Smooth muscle cell (in vitro differentiated cells): ENCODE data around the gene PPP1R14B. TPM values are rescaled to one million over a fixed set of nuclear protein-coding genes. Genes with fewer than 3 reads are reported as not detected.
A peak's percentile ranks its signal among the peaks of the same experiment; 100 is the strongest.

ENCODE experiments used
- DNase-seq: peaks from one replicate; lab custom pipeline; 2025; ENCODE audit not compliant: unreplicated experiment; lab: John Stamatoyannopoulos, UW
- H2AFZ ChIP-seq: fragments of 200-600 bp; sonication (generic); 2 replicates; pipeline ENCODE4 v1.6.0; 2016; ENCODE audit warnings: antibody characterized with exemption, low read depth, mild to moderate bottlenecking
- H3F3A ChIP-seq: fragments of 200-600 bp; sonication (generic); 2 replicates; pipeline ENCODE4 v1.6.0; 2017; ENCODE audit warnings: antibody characterized with exemption, low read depth
- H3K27ac ChIP-seq: fragments of 200-600 bp; sonication (generic); 2 replicates; pipeline ENCODE4 v1.5.1; 2016; ENCODE audit warnings: low read depth, mild to moderate bottlenecking
- H3K27me3 ChIP-seq: fragments of 200-600 bp; sonication (generic); 2 replicates; pipeline ENCODE4 v1.6.1; 2016; ENCODE audit warnings: low read depth, mild to moderate bottlenecking
- H3K36me3 ChIP-seq: fragments of 200-600 bp; sonication (generic); 2 replicates; pipeline ENCODE4 v1.5.1; 2016; ENCODE audit warnings: low read depth
- H3K4me1 ChIP-seq: fragments of 200-600 bp; sonication (generic); 2 replicates; pipeline ENCODE4 v1.5.1; 2016; ENCODE audit warnings: low read depth
- H3K4me2 ChIP-seq: fragments of 200-600 bp; sonication (generic); 2 replicates; pipeline ENCODE4 v1.6.0; 2016; ENCODE audit warnings: mild to moderate bottlenecking
- H3K4me3 ChIP-seq: fragments of 200-600 bp; sonication (generic); 2 replicates; pipeline ENCODE4 v1.5.1; 2016; ENCODE audit warnings: mild to moderate bottlenecking
- H3K79me2 ChIP-seq: fragments of 200-600 bp; sonication (generic); 2 replicates; pipeline ENCODE4 v1.6.0; 2016; ENCODE audit warnings: low read depth, mild to moderate bottlenecking
- H3K9ac ChIP-seq: fragments of 200-600 bp; sonication (generic); 2 replicates; pipeline ENCODE4 v1.6.0; 2016; ENCODE audit warnings: low read depth
- H3K9me3 ChIP-seq: fragments of 200-600 bp; sonication (generic); replicated peaks from 2 replicates; pipeline ENCODE4 v1.5.1; 2016; ENCODE audit warnings: low read depth
- H4K20me1 ChIP-seq: fragments of 200-600 bp; sonication (generic); 2 replicates; pipeline ENCODE4 v1.6.0; 2016; ENCODE audit warnings: low read depth
- CTCF ChIP-seq: fragments of 200-600 bp; sonication (generic); IDR thresholded peaks from 2 replicates; pipeline ENCODE4 v1.5.1; 2017; ENCODE audit warnings: borderline replicate concordance, mild to moderate bottlenecking, antibody characterized with exemption; ENCODE audit not compliant: insufficient read depth, poor library complexity, severe bottlenecking
- WGBS: methylation state at CpG from one replicate; pipeline ENCODE4 v1.1.7; 2016; ENCODE audit warnings: low lambda C conversion rate; 5-methylcytosine and 5-hydroxymethylcytosine counted together
- polyA plus RNA-seq: library from polyadenylated mRNA; unstranded; fragments of >200 nt; fragmentation: Nextera tagmentation; extraction: Ambion mirVana; gene quantifications from 2 replicates; pipeline ENCODE4 v1.2.1, GENCODE V29; 2016
- total RNA-seq: library from RNA; depleted of rRNA; stranded (reverse); fragments of >200 nt; gene quantifications from 2 replicates; pipeline ENCODE4 v1.2.3, GENCODE V29; 2014

Gene PPP1R14B
- total and polyA plus RNA-seq, 2 experiments from 2014 or later, result 242 to 530 TPM

GRCh38 chr11:64237484-64237951 lies 9.2 kb downstream of the PPP1R14B start:
- Histone ChIP-seq H2AFZ (no peak overlapping the region), H4K20me1 (peaks cover 10% of the 10 kb centered on the region), H3K27ac (no peak overlapping the region), H3K9ac (no peak overlapping the region), H3K4me1 (peaks cover 7% of the 10 kb centered on the region), H3F3A (peaks cover 13% of the 10 kb centered on the region), H3K36me3 (no peaks in the 10 kb centered on the region), H3K27me3 (no peaks in the 10 kb centered on the region), H3K9me3 (no peaks in the 10 kb centered on the region), H3K79me2 (peaks cover 1% of the 10 kb centered on the region), H3K4me3 (no peak overlapping the region), H3K4me2 (no peak overlapping the region)
- DNase-seq, result no peak
- 91% methylated on average over 12 of the region's 12 CpGs for WGBS
- no peak for TF ChIP-seq CTCF

GRCh38 chr11:64235437-64236161 lies 11.1 kb downstream of the PPP1R14B start:
- Histone ChIP-seq H3K4me2 (peak overlapping the region; percentile 93), H3K27me3 (no peaks in the 10 kb centered on the region), H2AFZ (no peak overlapping the region), H3K9ac (no peak overlapping the region), H3K36me3 (no peaks in the 10 kb centered on the region), H3F3A (peaks cover 13% of the 10 kb centered on the region), H4K20me1 (peaks cover 4% of the 10 kb centered on the region), H3K4me1 (peaks cover 10% of the 10 kb centered on the region), H3K9me3 (no peaks in the 10 kb centered on the region), H3K4me3 (peak overlapping the region; percentile 72), H3K79me2 (peaks cover 6% of the 10 kb centered on the region), H3K27ac (no peak overlapping the region)
- no peak for DNase-seq
- no peak for TF ChIP-seq CTCF
- 97% methylated on average over 12 of the region's 12 CpGs for WGBS

GRCh38 chr11:64234647-64235379 lies 11.9 kb downstream of the PPP1R14B start:
- H3K9me3 ChIP-seq, result no peaks in the 10 kb centered on the region
- no peak for TF ChIP-seq CTCF
- no peak overlapping the region for H3K9ac ChIP-seq
- H3K27ac ChIP-seq, result no peak overlapping the region
- H2AFZ ChIP-seq, result no peak overlapping the region
- H4K20me1 ChIP-seq, result peaks cover 4% of the 10 kb centered on the region
- H3K4me1 ChIP-seq, result peaks cover 5% of the 10 kb centered on the region
- peaks cover 13% of the 10 kb centered on the region for H3F3A ChIP-seq
- no peak for DNase-seq
- no peaks in the 10 kb centered on the region for H3K27me3 ChIP-seq
- H3K79me2 ChIP-seq, result peaks cover 6% of the 10 kb centered on the region
- H3K36me3 ChIP-seq, result no peaks in the 10 kb centered on the region
- peak overlapping the region; percentile 93 for H3K4me2 ChIP-seq
- H3K4me3 ChIP-seq, result peak overlapping the region; percentile 72
- 4% methylated on average over 25 of the region's 80 CpGs for WGBS
